Measurements from ENCODE around the gene PCNT.

Gene PCNT

DNA sequence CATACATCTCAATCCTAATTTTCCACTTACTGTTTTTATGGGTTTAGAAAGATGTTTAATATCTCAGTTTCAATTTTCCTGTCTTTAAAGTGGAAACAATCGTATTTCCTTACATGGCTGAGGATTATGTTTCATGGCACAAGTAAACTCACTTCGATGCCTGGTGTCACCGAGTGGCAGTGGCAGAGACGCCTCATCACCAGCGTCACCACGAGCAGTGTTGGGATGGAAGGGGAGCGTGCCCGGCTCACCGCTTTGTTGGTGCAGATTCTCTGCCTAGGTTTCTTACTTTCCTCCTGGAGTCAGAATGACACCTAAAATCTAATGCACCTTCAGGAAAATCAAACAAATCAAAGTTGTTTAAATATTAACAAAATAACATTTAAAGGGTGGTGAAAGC, 86.6 kb downstream of the PCNT start:
- DNase-seq, result no peak

GRCh38 chr21:46411236-46411635, 87.3 kb downstream of the PCNT start:
- DNase-seq, result no peak

DNA sequence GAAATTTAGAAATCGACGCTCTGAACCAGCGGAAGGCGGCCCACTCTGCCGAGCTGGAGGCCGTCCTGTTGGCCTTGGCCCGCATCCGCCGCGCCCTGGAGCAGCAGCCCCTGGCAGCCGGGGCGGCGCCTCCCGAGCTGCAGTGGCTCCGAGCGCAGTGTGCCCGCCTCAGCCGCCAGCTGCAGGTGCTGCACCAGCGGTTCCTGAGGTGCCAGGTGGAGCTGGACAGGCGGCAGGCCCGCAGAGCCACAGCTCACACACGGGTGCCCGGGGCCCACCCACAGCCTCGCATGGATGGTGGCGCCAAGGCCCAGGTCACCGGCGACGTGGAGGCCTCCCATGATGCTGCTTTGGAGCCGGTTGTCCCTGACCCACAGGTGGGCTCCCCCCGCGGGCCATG, 87.7 kb downstream of the PCNT start:
- DNase-seq, result no peak

- DNase-seq, result no peak
Measured at GRCh38 chr21:46412521-46413364, 88.8 kb downstream of the PCNT start.

- DNase-seq, result no peak
Measured at GRCh38 chr21:46413365-46413696, 89.4 kb downstream of the PCNT start.

GRCh38 chr21:46414965-46415275, 91.0 kb downstream of the PCNT start:
- DNase-seq, result no peak

DNA sequence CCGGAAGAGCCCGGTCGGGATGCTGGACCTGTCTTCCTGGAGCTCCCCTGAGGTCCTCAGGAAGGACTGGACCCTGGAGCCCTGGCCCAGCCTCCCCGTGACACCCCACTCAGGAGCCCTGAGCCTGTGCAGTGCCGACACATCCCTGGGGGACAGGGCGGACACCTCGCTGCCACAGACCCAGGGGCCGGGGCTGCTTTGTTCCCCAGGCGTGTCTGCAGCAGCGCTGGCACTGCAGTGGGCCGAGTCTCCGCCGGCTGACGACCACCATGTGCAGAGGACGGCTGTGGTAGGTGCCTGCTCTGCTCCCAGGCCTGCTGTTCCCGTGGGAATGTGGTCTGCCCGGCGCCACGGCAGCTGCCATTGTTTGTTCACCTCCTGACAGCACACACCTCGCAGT, 92.6 kb downstream of the PCNT start:
- DNase-seq, result no peak

DNA sequence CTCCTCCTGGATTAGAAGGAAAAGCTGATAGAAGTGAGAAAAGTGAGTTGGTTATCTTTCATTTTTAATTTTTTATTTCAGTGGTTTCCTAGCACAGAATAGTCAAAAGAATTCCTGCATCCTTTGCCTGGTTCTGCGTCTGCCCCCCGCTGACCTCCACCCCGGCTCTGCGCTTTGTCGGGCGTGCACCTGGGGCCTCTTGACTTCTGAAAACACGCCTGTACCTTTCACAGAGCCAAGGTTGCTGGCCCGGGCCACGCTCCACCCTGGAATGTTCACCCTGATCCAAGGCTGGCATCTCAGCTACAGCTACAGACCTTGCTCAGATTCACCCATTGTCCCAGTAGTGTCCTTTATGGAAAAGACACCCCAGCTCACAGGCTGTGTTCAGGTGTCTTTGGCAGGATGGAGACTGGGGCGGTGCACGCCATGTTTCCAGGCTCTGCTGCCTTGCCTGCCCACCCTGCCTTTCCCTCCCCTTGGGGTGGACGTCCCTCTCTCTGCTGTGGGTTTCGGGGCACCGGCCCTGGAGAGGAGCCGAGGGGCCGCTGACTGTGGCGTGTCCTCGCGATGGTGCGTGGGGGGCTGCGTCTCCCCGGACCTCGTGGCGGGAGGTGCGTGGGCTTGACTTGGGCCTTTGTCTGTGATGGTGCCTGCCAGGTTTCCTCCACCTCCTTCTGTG, 94.5 kb downstream of the PCNT start:
- DNase-seq, result no peak

- DNase-seq, result no peak
Measured at GRCh38 chr21:46420241-46421190, 96.6 kb downstream of the PCNT start.

- no peak for DNase-seq
Measured at GRCh38 chr21:46421191-46421750, 97.3 kb downstream of the PCNT start.

DNA sequence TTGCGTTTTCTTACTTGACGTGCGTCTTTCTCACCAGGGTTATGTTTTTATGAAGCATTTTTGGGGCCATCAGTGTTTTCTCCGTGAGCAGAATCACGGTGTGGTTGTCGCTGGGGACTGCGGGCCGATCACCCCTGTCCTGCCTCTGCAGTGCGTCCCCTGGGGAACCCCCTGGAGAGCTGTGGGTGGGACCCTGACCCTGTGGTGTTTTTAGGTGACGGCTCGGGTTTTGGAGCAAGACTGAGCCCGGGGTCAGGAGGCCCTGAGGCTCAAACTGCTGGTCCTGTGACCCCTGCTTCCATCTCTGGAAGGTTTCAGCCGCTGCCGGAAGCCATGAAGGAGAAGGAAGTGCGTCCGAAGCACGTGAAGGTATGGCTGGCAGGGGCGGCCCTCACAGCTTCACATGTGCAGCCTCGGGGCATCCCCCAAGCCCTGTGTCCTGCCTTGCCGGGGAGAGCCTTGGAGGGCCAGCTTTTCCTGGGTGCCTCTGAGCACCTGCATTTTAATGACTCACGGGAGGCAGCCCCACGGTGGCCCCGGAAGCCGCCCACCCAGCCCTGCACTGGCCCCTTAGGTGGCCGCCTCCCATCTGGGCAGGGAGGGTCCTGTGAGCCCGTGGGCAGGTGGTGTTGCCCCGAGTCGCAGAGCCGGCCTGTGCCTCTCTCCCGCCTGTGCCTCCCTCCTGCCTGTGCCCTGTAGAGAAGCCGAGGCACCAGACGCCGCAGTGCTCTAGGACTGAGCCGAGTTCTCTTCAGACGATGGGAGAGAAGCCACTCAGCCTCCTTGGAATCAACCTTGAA, 98.0 kb downstream of the PCNT start:
- no peak for DNase-seq

- DNase-seq, result no peak
Measured at GRCh38 chr21:46422636-46423241, 98.8 kb downstream of the PCNT start.

GRCh38 chr21:46423546-46424038, 99.6 kb downstream of the PCNT start:
- DNase-seq, result no peak

- DNase-seq, result no peak
Measured at GRCh38 chr21:46424039-46424591, 100.2 kb downstream of the PCNT start.

DNA sequence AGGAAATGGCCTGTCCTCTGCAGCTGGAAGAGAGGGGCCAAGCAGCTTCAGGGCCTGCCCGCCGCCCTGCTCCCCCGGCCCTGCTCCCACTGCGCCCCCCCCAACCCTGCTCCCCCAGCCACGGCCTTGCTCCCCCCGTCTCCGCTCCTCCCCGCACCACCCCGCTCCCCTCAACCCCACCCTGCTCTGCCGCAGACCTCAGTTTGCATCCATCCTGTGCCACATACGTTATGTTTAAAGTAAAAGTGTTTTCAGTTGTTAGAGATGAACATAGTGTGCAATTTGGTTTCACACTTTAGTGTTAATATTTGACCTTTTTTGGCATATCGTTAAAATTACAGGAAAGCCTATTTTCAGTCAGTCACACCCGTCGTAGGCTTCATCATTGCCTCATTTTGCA, 100.7 kb downstream of the PCNT start:
- DNase-seq, result no peak

GRCh38 chr21:46425041-46425440, 101.1 kb downstream of the PCNT start:
- DNase-seq, result no peak

DNA sequence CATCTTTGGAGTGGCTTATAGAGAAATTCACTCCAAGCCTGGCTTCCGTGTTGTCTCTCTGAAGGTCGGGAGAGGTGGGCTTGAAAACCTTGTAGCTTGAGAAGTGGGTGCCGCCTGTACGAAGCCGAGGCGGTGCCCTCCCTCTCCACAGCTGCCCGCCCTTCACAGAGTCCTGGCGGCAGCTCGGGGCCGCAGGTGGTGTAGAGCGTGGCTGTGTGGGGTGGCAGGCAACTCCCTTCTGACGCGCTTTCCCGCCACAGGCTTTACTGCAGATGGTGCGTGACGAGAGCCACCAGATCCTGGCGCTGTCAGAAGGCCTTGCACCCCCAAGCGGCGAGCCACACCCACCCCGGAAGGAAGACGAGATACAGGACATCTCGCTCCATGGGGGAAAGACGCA, 101.6 kb downstream of the PCNT start:
- DNase-seq, result peak; percentile 17

- DNase-seq, result no peak
Measured at GRCh38 chr21:46426313-46427046, 102.5 kb downstream of the PCNT start.

- DNase-seq, result no peak
Measured at GRCh38 chr21:46427516-46427915, 103.6 kb downstream of the PCNT start.

GRCh38 chr21:46428286-46428685, 104.3 kb downstream of the PCNT start:
- no peak for DNase-seq
